HG02571 (cell line): ENCODE data around the gene VEGFB.

ENCODE experiments used
- ATAC-seq: cut with Tn5 transposase; IDR thresholded peaks from one replicate; pipeline ENCODE4 v1.9.1; 2021; ENCODE audit warnings: mild to moderate bottlenecking, moderate library complexity; ENCODE audit not compliant: unreplicated experiment

The VEGFB gene

DNA sequence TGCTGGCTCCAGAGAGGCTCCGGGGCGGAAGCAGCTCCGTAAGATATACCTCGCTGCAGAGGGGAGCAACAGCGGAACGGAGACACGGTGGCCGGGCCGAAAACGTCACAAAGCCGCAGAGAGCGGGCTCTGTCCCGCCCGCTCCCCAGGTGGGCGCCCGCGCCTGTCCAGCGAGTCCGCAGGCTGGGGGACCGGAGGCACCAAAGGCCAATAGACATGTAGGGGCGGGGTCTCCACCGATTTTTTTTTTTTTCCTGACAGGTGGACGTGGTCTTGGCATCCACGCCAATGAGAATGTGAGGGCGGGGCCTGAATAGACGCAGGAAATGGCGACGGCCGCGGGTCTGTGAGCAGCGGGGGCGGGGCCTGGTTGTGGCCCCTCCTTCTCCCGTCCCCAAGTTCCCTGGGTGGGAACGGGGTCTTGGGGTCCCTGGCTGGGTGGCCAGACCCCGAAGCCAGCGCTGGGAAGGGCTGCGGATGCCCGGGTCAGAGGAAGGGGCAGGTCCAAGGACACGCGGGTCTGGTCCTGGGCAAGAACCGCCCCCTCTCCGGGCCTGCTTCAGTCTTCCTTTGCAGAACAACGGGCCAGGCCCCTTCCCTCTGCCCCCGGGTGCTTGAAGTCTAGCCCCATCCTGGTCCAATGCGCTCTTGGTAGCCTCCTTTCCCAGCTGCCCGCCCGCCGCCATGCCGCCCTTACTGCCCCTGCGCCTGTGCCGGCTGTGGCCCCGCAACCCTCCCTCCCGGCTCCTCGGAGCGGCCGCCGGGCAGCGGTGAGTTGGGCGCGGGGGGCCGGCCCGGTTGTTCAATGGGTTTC is 4.0 kb upstream of the VEGFB start, which contains the start of gene DNAJC4:
TSS of gene DNAJC4 (plus strand) at position 378 of the 814 bp plus-strand sequence. CDS start at position 685, 307 bp downstream.
- no peak for ATAC-seq

DNA sequence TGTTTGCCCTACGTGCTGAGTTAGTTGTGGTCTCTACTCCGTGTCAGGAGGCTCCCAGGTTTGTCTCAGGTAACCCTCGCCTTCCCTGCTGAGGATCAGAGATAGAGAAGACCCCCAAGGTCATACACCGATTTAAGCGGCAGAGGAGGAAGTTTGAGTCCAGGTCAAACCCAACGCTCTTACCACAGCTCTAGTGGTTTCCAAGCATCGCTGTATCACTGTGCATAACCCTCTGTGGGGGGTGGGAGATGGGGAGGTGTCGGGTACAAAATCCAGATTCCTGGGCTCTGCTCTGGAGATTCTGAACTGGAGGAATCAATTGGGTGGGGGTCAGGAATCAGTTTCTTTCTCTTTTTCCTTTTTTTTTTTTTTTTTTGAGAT is 3.4 kb upstream of the VEGFB start:
- no peak for ATAC-seq

DNA sequence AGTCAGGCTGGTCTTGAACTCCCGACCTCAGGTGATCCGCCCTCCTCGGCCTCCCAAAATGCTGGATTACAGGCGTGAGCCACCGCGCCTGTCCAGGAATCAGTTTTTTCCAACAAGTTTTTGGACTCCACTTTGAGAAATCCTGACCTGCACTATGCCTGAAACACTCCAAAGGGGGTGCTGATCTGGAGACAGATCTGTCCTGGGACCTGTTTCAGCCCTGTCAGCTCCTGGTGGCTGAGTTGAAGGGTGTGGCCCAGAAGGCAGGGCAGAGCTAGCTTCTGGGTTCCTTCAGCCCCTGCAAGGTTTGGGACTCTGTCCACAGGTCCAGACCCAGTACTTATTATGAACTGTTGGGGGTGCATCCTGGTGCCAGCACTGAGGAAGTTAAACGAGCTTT is 2.8 kb upstream of the VEGFB start:
- no peak for ATAC-seq

DNA sequence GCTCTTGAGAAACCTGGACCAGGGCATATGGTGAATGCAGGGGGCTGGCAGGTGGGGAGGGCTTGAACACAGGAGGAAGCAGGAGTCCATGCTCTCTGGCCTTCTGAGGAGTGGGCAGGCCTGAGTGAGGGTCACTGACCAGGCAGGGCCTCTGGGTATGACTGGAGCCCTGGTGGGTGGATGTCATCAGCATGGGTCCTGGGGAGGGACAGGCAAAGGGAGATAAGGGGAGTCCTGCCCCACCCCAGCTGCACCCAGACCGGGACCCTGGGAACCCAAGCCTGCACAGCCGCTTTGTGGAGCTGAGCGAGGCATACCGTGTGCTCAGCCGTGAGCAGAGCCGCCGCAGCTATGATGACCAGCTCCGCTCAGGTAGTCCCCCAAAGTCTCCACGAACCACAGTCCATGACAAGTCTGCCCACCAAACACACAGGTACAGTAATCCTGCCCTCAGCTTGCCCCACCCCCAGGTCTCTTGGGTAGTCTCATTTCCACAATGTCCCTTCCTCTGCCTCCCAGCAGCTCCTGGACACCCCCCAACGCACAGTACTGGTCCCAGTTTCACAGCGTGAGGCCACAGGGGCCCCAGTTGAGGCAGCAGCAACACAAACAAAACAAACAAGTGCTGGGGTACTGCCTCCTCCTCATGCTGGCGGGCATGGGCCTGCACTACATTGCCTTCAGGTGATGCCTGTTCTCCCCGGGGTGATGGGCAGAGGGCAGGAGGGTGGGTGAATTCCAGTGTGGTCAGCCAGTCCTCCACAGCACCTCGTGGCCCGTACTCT is 2.0 kb upstream of the VEGFB start:
- no peak for ATAC-seq

DNA sequence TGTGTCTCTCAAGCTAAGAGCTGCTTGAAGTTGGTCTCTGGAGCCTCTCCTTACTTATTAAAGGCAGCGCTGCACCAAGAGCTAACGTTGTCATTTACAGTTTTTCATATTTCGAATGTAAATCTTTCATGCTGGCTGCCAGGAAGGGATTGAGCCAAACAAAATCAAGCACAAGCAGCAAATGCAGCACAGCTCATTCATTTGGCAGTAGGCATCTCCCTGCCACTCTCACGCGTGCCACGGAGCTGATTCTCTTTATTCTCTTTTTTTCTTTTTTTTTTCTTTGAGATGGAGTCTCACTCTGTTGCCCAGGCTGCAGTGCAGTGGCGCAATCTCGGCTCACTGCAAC is 1.4 kb upstream of the VEGFB start:
- no peak for ATAC-seq

DNA sequence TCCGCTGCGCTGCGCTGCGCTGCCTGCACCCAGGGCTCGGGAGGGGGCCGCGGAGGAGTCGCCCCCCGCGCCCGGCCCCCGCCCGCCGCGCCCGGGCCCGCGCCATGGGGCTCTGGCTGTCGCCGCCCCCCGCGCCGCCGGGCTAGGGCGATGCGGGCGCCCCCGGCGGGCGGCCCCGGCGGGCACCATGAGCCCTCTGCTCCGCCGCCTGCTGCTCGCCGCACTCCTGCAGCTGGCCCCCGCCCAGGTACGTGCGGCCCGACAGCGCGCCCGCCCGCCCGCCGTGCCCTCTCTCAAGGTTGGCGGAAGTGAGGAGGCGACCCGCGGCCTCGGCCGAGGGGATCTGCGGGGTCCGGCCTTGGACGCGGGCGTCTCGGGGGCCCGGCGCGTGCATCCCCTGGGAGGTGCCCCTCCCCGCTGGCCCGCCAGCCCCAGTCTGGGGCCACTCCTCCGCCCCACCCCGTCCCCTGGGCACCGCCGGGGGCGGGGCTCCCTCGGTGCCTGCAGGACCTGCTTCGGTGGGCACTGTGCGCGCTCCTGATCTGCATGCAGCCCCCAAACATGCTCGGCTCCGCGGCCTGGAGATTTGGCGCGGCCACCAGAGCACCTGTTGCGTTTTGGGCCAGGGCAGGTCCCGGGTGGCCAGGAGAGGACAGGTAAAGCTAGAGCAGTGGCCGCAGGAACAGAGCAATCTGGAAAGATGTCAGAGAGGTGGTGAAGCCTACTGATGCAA is 429 bp downstream of the VEGFB start:
- no peak for ATAC-seq

DNA sequence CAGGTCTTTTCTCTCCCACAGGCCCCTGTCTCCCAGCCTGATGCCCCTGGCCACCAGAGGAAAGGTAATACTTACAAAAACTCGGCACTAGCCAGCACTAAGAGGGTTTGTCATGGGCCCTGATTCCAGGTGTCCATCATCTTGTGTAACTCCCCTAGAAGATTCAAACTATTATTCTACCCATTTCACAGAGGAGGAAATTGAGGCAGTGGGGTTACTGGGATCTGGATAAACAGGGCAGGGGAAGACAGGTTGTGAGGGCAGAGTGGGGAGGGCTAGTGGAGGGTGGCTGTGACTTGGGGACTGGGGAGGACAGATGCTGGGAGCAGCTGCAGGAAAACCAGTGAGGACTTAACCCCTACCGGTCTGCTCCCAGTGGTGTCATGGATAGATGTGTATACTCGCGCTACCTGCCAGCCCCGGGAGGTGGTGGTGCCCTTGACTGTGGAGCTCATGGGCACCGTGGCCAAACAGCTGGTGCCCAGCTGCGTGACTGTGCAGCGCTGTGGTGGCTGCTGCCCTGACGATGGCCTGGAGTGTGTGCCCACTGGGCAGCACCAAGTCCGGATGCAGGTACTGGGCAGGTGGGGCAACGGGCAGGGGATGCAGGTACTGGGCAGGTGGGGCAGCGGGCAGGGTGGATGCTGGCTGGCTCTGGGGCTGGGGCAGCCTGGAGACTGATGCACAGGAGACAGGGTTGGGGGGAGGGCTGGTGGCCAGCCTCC is 1.2 kb downstream of the VEGFB start:
- no peak for ATAC-seq

DNA sequence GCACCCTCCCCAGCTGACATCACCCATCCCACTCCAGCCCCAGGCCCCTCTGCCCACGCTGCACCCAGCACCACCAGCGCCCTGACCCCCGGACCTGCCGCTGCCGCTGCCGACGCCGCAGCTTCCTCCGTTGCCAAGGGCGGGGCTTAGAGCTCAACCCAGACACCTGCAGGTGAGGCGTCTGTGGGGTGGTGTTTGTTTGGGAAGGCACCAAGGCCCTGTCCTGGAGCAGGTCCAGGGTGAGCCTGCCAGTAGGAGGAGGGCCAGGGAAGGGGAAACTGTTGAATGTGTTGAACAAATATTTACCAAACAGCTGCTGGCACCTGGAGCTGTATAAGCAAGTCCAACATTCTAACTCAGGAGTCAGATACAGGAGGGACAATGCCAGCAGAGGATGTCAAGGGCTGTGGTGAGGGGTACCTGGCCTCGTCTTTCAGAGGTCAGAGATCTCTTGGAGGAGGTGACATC is 3.1 kb downstream of the VEGFB start:
- ATAC-seq: no peak

DNA sequence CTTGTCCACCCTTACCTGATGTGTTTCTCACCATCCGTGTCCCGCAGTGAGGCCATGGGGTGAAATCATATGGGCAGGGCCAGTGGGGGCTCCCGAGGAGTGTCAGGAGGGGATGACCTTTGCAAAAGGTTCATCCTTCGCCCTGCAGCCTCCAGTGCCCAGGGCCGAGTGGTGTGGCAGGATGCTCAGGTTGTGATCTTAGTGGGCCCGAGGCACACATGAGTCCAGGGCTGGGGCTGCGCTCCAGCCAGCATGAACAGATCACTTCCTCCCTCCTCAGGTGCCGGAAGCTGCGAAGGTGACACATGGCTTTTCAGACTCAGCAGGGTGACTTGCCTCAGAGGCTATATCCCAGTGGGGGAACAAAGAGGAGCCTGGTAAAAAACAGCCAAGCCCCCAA is 3.7 kb downstream of the VEGFB start:
- no peak for ATAC-seq

DNA sequence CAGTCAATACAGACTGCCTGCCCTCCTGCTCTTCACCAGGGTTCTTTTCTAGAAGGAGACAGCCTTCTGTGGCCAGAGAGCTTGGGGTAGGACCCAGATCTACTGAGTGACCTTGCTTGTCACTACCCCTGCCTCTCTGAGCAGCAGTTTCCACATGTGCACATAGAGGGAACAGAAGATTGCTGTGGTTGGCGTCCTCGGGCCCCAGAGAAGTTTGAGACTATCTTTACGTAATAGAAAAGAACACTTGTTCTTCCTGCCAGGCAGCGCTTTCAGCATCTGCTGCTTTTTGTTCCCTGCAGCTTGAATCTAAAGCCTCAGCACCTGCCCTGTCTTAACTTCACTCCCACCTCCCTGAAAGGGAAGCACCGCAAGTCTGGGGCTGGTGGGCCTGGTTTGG is 4.6 kb downstream of the VEGFB start:
- ATAC-seq: no peak

DNA sequence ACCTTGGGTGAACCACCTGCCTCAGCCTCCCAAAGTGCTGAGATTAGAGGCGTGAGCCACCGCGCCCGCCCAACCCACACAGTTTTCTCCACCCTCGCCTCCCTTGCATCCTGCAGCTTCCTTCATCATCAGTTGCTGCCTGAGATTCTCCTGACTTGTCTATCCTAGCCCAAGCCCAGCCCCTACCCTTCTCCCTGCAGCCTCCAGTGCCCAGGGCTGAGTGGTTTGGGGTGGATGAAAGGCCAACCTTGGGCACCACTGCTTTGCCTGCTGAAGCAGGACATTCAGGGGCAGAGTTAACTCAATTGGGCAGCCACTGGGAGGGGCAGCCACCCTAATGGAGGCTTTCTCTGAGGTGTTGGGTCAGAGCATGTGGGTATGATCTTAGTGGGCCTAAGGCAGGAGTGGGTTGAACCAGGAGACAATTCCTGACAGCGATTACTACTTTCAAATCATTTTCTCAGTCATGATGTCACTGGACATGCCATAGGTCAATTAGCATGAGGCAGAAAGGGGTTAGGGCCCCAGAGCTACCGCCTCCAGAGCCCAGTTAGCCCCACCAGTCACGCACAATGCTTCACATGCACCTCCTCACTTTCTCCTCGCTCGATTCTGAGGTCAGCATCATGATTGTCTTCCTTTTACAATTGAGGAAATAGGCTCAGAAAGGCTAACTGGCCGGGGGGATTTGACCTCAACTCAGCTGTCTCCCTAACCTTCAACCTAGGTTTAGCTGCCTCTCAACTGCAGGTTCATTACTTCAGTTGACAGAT is 5.5 kb downstream of the VEGFB start:
- ATAC-seq: no peak

DNA sequence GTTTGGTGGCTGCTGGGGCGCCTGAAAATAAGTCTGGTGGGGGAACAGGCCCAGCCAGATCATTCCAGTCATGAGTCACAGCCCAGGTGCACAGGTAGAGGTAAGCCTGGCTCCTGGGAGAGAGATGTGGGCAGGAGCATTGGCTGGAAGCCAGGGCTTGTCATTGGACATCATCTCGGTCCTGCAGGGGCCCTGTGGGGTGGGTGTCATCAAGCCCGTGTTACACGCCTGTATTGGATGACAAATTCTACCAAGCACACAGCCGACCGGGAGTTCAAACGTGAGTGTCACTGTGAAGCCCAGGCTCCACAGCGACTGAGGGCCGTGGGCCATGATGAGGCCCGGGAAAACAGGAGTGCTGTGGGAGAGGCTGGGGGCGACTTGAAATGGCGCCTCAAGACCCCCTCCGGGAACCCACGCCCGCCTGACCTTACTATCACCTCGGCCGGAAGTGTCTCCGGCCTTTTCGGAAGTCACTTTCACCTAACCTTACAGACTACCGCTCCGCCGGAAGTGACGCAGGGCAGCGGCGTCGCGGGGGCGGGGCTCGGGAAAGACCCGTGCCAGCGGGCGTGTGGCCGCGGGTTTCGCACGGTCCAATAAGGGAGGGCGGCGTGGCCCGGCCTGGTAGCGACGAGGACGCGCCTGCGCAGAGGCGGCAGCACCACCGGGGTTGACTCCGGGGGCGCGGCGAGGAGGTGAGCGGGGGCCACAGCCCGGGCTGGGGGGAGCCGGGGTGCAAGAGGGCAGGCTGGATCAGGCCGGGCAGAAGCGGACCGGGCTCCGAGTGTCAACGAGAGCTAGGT is 6.3 kb downstream of the VEGFB start, which contains the start of gene FKBP2:
TSS of gene FKBP2 (plus strand) at position 661 of the 806 bp plus-strand sequence. CDS start 1,293 bp downstream, outside the sequence.
- peak; percentile 49 for ATAC-seq

DNA sequence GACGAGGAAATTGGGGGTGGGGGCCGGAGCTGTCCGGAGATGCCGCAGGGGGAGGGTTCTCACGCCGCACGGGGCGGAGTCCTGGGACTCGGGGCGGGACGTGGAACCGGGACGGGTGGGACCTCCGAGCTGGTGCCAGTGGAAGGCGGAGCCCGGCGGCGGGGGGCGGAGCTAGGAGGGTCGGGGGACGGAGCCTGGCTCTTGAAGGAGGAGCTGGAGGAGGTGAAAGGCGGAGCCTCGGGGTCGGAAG is 6.8 kb downstream of the VEGFB start:
- ATAC-seq: peak; percentile 67

DNA sequence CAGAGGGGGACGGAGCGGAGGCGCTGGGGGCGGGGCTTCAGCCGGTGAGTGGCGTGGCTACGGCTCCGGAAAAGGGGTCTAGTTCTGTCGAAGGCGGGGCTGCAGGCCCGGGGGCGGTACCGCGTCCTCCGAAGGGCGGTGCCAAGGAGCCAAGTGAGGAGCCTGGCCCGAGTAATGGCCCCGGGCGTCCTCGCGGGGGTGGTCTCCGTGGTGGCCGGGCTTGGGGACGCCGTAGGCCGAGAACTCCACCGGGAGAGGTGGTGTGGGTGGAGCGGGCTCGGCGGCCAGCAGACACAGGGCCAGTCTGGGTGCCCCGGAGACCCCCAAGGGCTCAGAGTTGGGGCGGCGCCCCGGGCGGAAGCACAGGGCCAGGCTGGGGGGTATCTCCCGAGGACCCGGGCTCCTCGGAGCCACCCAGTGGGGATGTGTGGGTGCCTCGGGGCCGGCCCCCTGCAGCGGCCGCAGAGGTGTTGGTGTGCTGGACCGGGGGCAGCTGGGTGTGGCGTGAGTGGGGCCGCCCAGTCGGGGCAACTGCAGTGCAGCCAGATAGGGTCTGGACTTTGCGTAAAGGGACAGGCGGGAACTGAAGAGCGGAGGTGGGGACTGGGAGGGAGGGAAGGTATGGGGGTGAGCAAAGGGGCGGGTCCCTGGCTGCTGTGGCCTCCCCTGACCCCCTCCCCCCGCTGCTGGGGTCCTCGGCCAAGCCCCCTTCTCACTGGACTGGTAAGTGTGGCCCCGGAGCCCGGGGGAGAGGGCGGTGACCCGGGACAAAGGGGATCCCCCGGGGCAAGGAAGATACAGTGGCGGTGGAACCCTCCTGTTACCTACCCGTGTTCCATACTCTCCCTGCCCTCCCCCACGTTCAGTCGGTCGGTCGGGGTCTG is 7.3 kb downstream of the VEGFB start:
- ATAC-seq: peak; percentile 47

DNA sequence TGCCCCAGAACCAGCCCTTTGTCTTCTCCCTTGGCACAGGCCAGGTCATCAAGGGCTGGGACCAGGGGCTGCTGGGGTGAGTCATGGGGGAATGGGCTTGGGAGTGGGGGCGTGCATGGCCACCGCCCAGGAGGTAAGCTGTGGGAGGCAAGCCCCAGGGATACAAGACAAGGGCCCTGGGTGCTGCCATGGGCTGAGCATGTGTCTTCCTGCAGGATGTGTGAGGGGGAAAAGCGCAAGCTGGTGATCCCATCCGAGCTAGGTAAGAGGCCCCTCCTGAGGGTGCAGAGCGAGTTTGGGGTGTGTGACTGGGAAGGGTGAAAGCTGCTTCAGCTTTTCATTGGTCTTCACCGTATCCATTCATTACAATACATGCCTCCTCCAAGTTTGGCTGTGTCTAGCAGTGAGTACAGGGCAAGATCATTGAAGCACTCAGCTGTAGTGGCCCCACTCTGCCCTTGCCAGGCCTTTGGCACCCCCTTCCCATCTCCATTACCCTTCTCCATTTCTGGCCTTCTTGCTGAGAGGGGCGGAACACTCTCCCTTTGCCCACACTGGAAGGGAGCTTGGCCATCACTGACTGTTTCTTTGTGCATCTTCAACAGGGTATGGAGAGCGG is 9.0 kb downstream of the VEGFB start:
- ATAC-seq: no peak

DNA sequence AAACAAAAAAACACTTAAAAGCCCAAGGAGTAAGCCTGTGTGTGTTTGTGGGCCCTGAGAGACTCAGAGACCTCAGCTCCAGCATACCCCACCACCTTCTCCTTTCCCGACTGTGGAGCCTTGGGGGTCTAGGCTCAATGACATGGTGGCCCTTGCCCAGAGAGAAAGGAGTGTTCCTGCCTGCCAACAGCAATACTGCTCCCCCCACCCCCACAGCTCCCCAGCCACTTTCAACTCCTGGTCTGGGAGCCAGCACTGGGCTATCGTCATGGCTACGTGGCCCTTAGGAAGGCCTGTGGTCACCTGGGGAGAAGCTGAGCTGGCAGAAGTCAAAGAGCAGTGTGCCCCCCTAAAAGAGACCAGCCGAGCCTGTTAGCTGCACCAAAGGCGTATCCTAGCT is 9.7 kb downstream of the VEGFB start:
- no peak for ATAC-seq

DNA sequence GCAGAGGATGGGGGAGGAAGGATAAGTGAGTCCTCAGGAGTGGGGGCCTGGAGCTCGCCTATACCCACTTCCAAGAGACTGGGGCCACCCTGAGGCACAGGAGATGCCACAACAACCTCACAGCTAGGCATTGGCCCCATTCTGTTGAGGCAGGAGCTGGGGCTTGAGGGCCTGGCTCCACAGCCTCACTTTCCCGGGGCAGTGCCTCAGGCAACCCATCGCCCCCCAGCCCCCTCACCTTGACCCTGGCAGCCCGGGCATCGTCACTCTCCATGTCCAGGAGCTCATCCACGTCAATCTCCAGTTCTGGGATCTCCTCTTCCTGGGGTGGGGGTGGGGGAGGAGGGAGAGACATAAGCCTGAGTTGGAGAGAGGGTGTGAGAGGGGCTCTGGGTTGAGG is 10.6 kb downstream of the VEGFB start:
- no peak for ATAC-seq

DNA sequence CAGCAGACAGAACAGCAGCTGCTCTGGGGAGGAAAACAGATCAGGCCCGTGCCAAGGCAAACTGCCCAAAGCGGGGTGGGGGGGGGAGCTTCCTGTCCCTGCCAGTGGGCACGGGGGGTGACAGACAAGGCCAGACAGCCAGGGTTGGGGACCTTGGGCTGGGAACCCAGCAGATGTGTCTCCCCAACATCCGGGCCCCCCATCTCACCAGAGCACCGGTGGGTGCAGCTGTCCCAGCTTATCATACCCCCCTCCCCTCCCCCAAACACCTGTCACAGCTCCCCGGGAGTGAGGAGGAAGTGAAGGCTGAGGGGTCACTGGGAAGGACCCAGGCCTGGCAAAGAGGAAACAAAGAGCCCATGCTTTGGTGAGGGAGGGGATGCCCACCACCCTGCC is 11.0 kb downstream of the VEGFB start:
- ATAC-seq: no peak
